Sigmoid colon (tissue), 3 donors: ENCODE measurements around the gene VAMP2.

ENCODE experiments used
- CTCF ChIP-seq, 4 experiments: fragments of 450-650 bp in 3 of 4; fragments of 200-600 bp in 1 of 4; IDR thresholded peaks; one replicate each; pipeline ENCODE4 v1.5.1; 2016 to 2019; ENCODE audit warnings: antibody characterized with exemption in 4 of 4, mild to moderate bottlenecking in 3 of 4, moderate library complexity in 2 of 4
- POLR2A ChIP-seq, 2 donors: fragments of 450-650 bp; IDR thresholded peaks; one replicate each; pipeline ENCODE4 v1.6.1; 2016; ENCODE audit warnings: antibody characterized with exemption in 2 of 2, mild to moderate bottlenecking in 2 of 2, moderate library complexity in 2 of 2

GRCh38 chr17:8189711-8190477 lies 27.1 kb upstream of the VAMP2 start, which contains the start of gene BORCS6:
- no peak for TF ChIP-seq CTCF (IDR thresholded peaks at IDR 0.05)
- peak; percentile 78 to 84 for TF ChIP-seq POLR2A (IDR thresholded peaks at IDR 0.05)
